Ammon's horn (tissue), 1 donor: Measurements from ENCODE around the gene NLGN1.

Source experiments
- DNase-seq: peaks from one replicate; pipeline ENCODE4 v3.0.0-alpha.2; 2016; ENCODE audit warnings: low spot score

Gene NLGN1

DNA sequence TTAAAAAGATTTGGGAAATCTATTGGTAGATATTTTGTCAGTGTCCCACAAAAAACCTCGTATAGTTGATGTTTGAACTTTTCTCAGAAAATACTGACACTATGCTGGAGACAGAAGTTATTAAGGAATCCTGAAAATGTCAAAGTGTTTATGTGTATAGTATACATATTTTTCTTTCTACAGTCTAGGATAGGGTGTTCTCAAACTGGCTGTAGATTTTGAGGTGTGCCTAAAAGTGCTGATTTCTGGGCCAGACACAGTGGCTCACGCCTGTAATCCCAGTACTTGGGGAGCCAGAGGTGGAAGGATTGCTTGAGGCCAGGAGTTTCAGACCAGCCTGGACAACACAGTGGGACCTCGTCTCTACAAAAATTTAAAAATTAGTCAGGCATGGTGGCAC lies 322.0 kb downstream of the NLGN1 start:
- DNase-seq, result no peak

GRCh38 chr3:173725507-173725906 lies 328.0 kb downstream of the NLGN1 start:
- DNase-seq, result no peak

GRCh38 chr3:173730391-173730790 lies 332.8 kb downstream of the NLGN1 start:
- no peak for DNase-seq

- DNase-seq, result peak; percentile 18
Measured at GRCh38 chr3:173732237-173732636, 334.7 kb downstream of the NLGN1 start.

DNA sequence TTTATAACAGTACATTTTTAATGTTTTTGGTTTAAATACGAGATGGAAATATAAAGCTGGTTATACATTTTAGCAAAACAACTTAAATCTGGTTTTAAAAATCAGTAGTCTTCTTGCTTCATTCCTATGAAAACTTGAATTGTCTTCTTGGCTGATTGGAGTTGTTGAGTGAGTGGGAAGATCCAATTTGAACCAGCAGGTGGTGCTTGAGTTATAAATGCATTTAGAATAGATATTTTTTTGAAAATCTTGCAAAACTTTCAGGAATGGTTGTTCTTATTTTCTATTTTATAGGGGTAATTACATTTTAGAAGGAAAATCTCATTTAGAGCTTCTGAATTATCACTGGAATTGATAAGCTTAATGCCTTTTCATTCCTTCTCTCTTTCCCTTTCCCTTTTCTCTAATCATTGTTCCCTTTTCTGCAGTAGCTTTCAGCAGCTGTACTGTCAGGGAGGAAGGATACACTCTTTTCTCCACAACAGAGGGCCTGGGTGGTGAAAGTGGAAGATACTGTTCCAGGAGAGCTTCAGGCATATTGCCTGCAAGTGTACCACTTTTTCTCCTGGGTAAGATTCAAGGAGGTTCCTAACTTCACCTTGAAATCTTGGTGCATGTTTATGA lies 335.6 kb downstream of the NLGN1 start:
- DNase-seq, result peak; percentile 56

DNA sequence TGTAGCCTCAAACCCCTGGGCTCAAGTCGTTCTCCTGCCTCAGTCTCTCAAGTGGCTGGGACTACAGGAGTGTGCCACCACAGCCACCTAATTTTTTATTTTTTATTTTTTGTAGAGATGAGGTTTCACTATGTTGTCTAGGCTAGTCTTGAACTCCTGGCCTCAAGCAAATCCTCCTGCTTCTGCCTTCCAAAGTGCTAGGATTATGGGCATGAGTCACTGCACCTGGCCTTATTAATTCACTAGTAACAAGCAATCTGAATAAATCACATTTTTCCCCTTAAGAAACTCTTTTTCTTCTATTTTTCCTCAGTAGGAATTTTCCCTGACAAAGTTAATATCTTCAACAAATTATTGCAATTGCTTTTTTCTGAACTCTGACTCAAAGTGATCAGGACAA lies 336.9 kb downstream of the NLGN1 start:
- no peak for DNase-seq

DNA sequence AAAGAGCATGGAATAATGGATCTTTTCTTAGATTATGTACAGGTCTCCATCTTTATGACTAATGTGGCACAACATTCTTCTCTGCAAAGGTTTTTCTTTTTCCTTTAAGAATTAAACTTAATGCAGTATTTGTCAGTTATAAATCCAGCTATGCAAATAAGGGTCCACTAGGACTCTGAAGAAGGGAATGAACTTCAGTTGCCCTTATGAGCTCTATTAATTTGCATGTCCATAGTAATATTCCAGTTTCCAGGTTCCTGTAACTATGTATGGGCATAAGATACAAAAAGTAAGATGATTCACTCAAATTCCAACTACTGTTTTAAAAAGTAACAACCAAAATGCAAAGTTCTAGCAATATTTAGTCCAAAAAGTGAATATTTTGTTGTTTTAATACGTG lies 337.4 kb downstream of the NLGN1 start:
- no peak for DNase-seq

DNA sequence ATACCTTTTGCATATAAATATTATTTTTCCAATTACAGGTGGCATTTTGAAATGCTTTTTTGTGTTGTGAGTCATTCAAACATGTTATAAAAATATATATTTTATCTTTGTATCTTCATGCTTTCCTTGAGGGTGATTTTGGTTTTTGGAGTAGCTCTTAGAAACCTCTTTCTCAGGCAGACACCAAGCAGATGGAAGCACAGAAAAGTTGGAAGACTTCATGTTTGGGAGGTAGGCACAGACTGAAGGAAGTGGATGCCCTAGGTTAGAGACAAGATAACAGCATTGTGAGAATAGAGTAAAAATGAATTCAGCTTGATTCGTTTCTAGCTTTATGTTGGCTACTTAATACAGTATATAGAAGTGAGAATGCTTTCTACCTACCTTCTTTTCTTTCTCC lies 338.3 kb downstream of the NLGN1 start:
- no peak for DNase-seq

- no peak for DNase-seq
Measured at GRCh38 chr3:173737167-173737808, 339.7 kb downstream of the NLGN1 start.

GRCh38 chr3:173739726-173740125 lies 342.2 kb downstream of the NLGN1 start:
- DNase-seq, result no peak

- no peak for DNase-seq
Measured at GRCh38 chr3:173742491-173742890, 344.9 kb downstream of the NLGN1 start.

- no peak for DNase-seq
Measured at GRCh38 chr3:173743111-173743510, 345.6 kb downstream of the NLGN1 start.

- DNase-seq, result no peak
Measured at GRCh38 chr3:173743516-173743915, 346.0 kb downstream of the NLGN1 start.

DNA sequence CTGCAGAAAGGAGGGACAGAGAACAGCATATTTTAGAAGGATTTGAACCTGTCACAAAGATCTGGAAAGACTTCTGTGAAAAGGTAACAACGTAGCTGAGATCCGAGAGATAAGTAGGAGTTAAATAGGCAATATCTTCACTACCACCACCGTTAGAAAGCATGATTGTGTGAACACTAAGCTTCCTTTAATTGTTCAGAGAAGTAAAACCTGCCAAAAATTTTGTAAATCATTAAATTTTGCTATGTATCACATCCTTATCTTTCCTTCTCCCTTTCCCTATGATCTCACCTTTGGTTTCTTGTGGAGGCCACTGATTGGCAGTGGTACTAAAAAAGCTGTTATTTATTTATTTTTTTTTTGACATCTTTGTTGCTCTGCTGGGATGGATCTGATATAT lies 346.9 kb downstream of the NLGN1 start:
- no peak for DNase-seq

DNA sequence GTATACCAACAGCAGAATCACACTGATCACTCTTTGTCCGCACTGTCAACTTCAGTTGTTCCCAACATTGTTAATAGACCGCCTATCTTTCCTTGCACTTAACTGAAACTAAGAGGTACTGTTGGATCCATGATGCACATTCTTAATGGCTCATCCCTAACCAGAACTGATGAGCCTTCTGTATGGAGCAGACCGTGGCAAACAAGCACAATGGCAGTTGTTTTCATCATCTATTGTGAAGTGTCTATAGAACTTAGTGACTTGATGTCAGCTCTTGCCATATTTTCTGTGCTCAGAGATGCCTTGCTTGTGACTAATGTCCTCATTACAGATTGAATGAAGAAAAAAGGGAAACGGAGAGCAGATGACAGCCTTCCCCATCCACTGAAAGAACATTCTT lies 347.4 kb downstream of the NLGN1 start:
- no peak for DNase-seq

- no peak for DNase-seq
Measured at GRCh38 chr3:173745952-173746682, 348.6 kb downstream of the NLGN1 start.

DNA sequence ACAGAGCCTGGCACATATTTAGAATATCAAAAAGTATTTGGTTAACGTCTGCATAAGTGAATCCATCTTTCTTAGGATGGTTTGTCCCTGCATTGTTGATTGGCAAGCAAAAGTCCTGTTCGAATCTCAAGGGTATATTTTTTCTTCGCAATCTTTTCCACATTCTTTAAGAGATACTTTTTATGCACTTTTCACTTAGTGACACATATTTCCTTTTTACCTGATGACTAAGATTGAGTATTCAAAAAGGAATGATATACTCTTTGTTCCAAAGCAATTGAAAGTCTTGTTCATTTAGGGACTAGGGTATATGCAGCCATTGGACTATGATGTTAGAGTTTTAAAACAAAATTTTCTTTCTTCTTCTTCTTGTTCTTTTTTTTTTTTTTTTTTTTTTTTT lies 349.9 kb downstream of the NLGN1 start:
- DNase-seq, result no peak

- DNase-seq, result no peak
Measured at GRCh38 chr3:173748105-173748504, 350.6 kb downstream of the NLGN1 start.

GRCh38 chr3:173750095-173750494 lies 352.6 kb downstream of the NLGN1 start:
- no peak for DNase-seq

- no peak for DNase-seq
Measured at GRCh38 chr3:173750591-173750990, 353.0 kb downstream of the NLGN1 start.

- no peak for DNase-seq
Measured at GRCh38 chr3:173753593-173753992, 356.0 kb downstream of the NLGN1 start.

GRCh38 chr3:173755161-173755560 lies 357.6 kb downstream of the NLGN1 start:
- DNase-seq, result no peak

DNA sequence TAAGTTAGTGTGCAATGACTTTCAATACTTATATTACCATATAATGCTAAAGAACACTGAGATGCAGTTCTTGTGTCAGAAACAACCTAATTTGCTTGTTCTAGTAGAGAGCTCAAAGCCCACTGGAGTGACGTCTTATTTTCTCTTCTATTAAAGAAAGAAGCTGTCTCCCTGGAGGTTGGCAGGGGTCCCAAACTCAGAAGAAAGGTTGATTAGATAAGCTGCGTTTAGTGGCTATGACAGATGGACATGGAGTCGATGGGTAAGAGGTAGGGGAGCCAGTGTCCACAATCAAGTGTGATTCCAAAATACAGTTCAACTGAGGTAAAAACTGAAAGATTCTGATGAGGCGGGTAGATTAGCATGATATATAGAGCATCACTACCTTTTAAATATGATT lies 363.6 kb downstream of the NLGN1 start:
- DNase-seq, result no peak
